HG02610 (cell line): ENCODE measurements around the gene INTS13.
"Not testable (repeated sequence)": the region's sequence is repeated elsewhere in the genome, so short reads cannot be mapped to it uniquely, and the experiment has no call there.

Experiments used
- ATAC-seq: cut with Tn5 transposase; IDR thresholded peaks from one replicate; pipeline ENCODE4 v1.9.1; 2021; ENCODE audit warnings: mild to moderate bottlenecking, moderate library complexity; ENCODE audit not compliant: unreplicated experiment

INTS13 gene, protein sequence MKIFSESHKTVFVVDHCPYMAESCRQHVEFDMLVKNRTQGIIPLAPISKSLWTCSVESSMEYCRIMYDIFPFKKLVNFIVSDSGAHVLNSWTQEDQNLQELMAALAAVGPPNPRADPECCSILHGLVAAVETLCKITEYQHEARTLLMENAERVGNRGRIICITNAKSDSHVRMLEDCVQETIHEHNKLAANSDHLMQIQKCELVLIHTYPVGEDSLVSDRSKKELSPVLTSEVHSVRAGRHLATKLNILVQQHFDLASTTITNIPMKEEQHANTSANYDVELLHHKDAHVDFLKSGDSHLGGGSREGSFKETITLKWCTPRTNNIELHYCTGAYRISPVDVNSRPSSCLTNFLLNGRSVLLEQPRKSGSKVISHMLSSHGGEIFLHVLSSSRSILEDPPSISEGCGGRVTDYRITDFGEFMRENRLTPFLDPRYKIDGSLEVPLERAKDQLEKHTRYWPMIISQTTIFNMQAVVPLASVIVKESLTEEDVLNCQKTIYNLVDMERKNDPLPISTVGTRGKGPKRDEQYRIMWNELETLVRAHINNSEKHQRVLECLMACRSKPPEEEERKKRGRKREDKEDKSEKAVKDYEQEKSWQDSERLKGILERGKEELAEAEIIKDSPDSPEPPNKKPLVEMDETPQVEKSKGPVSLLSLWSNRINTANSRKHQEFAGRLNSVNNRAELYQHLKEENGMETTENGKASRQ

DNA sequence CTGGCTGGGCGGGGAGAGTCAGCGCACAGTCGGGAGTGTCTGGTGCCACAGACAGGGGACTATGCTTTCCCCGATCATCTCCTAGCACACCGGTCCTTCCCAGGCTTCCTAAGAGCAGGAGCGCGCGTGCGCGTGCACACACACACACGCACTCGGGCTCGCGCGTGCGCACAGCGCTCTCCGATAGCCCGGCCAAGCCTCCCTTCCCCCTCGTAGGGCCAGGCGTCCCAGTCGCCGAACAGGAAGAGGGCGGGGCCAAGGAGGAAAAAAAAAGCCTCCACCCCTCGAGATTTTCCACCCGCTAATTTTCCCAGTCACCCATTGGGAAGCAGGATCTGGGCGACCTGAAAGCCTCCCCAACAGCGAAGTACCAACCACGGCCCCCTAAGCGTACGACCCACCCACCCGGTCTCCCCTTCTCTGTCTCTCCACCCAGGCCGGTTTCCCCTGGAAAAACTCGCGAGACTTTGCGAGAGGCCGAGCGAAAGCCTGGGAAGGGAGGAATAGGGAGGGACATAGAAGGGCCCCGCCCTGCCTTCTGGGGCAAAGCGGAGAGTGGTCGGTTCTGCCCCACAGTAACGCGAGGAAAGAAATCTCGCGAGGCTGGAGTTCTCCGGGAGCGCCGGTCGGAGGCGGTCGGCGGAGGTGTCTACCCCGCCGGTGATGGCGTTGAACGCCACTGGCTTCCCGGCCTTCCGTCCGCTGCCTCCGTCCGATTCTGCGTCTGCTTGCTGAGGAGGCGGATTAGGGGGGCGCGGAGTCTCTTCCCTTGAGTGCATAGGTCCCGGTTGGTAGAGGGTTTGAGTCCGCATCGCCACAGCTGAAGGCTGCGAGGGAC, at the start of gene INTS13, which contains the start of gene FGFR1OP2:
TSS of gene INTS13 (minus strand) at position 119 of the 838 bp plus-strand sequence. CDS start 1,178 bp downstream, outside the sequence.
TSS of gene FGFR1OP2 (plus strand) at position 608 of the 838 bp plus-strand sequence. CDS start 15,689 bp downstream, outside the sequence.
- ATAC-seq = peak; percentile 88

DNA sequence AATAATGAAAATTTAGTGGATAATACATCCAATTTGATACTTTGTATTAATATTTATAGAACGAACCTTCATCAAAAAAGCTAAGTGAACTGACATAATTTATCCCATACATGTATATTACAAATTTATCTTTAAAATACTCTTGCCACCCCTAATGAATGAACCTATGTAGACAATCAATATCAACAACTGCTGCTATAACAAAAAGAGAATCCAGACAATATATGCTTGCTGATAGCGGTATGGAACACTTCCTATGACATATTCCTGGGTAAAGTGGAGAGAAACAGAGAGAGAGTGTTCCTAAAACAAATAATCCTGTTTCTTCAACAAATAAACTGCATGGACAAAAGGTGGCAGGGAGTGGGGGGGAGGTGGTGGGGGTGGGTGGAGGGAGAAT, 45.1 kb upstream of the INTS13 start:
- ATAC-seq = no peak

- ATAC-seq = no peak
These were observed 42.0 kb upstream of the INTS13 start for GRCh38 chr12:26979733-26980132.

- no peak for ATAC-seq
These were observed 41.0 kb upstream of the INTS13 start for GRCh38 chr12:26978801-26979200.

DNA sequence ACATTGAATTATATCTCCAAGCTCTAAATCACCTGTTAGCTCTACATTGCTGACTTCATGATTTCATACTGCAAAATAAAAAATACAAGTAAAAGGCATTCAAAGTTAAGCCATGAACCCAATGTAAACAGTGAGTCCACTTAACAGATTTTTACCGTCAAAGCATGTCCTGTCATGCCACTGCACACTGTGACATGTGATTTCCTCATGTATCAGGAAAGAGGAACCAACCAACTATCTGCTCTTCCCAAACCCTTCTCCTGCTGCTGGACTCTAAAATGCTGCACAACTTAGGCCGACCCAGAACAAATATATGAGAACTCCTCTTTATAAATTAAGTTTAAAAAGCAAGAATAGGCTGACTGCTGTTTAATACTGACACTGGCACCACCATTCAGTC, 38.9 kb upstream of the INTS13 start:
- ATAC-seq = no peak

DNA sequence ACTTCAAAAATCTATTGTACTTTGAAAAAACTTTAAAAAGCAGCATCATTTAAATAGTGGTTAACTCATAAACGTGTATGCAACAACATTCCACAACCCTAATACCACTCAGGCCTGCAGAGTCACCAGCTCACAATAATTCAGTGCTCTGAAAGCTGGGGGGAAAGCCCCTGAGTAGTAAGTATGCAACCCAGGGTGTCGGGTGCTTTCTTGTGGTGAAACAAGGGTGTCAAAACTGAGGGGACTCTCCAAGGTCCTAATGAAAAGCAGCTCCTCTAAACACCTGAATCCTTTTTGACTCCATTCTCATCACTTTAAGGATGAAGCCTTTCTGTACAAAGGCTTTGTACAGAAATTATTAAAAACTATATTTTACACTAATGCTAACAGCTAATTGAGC, 34.2 kb upstream of the INTS13 start:
- peak; percentile 100 for ATAC-seq

- ATAC-seq = no peak
These were observed 32.4 kb upstream of the INTS13 start for GRCh38 chr12:26970136-26970535.

GRCh38 chr12:26966842-26967241, 29.1 kb upstream of the INTS13 start:
- ATAC-seq = no peak

DNA sequence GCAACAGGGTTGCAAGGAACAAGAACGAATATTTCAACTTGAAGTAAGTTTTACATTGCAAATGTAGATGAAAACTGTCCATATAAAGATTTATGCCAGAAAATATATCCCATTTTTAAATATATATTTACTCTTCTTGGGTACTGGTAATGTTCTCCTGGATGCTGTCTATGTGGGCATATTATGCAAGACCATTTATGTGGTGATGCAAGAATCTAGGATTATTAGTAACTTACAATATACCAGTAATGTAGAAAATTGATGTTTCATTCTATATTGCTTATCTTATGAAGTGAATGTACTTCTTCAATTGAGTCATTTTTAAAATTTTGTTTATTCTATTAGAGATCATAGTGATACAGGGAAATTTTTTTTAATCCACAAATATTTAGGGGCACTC, 25.6 kb upstream of the INTS13 start:
- ATAC-seq = no peak

DNA sequence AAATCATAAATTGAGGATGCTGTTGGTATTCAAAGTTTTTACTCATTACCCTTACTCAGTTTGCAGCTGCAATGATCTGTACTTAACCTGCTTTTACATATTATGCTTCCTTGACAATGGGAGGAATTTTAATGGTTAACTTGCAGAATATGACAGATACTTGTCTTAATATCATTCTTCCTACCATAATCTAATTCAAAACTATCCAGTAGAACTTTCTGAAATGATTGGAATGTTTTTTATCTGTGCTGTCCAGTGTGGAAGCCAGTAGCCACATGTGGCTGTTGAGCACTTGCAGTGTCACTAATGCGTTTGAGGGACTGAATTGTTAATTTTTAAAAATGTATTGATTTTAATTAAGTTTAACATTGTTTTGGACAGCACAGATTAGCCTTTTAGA, 24.0 kb upstream of the INTS13 start:
- ATAC-seq = no peak

DNA sequence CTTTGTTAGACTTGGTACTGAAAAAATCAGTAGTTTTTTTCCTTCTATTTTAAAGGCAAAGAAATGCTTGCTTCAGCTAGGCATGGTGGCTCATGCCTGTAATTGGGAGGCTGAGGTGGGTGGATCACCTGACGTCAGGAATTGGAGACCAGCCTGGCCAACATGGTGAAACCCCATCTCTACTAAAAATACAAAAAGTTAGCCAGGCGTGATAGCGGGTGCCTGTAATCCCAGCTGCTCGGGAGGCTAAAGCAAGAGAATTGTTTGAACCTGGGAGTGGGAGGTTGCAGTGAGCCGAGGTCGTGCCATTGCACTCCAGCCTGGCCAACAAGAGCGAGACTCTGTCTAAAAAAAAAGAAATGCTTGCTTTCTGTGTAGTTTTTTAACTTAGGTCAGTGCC, 23.6 kb upstream of the INTS13 start:
- not testable (repeated sequence) for ATAC-seq

DNA sequence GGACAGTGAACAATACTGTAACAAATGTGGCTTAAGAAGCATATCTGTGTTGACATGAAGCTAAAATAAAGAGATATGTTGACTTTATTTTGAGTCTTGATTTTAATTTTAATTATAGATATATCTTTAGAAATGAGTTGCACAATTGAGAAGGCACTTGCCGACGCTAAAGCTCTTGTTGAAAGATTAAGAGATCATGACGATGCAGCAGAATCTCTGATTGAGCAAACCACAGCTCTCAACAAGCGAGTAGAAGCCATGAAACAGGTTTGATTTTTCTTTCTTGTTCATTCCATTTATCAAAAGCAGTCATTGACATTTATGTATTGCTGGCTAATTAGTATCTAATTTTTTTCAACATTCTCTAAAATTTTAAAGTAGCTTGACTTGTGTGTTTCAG, 16.2 kb upstream of the INTS13 start:
- ATAC-seq = no peak

DNA sequence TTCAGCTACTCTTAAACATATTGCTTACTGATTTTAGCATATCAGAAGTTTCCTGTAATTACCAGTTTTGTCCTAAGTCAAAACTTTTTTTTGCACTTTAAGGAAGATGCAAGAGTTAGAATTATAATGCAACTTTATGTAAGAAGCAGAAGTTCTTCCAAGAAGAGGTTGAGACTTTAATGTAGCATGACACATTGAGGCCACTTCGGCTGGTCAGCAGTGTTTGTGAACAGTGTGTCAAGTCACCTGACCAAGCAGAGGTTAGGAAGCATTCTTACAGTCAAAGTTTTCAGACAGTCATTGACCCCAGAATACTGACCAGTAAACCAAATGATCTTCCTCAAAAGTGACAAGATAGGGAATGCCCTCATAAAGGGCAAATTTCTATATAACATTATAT, 15.7 kb upstream of the INTS13 start:
- ATAC-seq = no peak

DNA sequence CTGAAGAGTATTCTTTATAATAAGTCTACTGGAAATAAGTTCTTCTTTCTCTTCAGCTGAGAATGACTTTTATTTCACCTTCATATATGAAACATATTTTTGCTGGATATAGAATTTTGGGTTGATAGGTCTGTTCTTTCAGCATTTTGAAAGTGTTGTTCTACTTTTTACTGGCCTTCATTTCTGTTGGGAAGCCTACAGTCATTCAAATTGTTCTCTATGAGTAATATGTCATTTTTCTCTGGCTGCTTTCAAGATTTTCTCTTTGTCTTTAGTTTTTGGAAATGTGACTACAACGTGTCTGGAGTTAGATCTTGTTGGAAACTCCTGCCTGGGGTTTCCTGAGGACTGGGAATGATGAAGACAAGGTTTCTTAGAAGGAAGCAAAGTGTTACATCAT, 10.5 kb upstream of the INTS13 start:
- ATAC-seq = no peak

- ATAC-seq = no peak
These were observed 3.4 kb upstream of the INTS13 start for GRCh38 chr12:26941215-26941594.

DNA sequence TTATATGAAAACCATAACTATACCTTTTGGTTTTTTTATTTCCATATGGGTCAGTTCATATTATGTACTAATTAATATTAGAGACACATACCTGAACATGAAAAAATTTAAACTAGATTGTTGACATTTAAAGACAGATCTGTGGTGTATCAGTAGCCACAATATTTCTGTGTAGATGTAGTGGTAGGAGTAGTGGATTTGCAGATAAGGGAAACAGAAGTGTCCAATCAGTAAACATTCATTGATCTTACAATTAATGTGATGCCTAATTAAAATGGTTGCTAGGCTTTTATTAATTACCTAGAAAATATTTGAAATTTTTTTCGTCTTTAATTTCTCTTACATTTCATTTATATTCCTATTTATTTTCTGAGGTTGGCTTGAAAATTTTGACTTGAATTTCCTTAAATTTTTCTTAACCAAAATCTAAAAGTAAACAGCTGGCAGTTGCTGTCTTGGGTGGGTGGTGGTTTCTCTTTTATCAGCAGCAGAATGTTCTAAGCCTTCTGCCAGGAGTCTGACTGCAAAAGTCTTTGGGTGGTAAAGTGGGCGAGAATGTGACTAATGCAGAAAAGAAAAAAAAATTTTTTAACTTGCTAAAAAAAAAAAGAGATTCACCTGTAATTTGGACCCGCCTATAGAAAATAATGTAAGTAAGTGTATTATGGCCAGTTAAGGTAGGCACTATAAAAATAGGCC, 2.9 kb upstream of the INTS13 start:
- ATAC-seq = no peak

GRCh38 chr12:26939953-26940352, 2.2 kb upstream of the INTS13 start:
- ATAC-seq = no peak

DNA sequence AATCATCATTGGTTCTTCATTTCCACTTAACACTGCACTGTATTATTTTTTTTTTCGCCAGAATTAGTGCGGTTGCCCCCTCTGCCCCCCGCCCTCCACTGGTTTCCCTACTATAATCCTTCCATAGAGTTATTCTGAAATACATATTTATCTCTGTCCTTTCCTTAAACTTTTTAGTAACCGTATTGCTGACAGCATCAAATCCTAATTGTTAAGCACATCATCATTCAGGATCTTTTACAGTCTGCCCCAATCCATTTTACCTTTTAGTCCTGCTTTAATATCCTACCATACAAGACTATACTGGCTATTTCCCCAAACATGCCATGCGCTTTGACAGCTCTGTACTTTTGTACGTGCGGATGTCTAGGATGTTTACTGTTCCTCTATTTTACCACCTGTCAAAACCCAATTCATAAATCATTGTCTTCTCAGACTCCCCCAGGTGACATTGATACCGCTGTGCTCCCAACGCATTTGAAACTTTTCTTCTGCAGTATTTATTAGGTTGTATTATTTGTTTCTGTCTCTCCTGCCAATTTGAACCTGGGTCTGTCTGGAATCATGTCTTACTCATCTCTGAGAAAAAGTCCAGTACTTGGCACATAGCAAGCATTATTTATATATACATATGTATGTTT, 1.5 kb upstream of the INTS13 start:
- ATAC-seq = no peak

DNA sequence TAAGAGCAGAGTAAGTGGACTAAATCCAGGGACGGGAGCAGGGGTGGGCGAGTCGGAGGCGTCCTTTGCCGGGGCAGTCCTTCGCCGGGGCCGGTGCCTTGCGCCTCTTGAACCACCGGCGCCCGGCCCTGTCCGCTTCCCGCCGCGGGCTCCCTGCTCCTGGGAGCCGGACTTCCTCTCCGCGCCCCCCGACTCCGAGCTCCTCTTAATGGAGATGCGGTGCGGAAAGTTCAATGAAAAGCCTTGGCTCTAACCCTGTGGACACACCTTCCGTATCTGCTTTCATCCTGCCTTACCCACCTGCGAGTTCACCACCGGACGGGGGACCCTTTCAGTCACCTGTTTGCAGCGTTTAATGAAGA, 901 bp upstream of the INTS13 start:
- peak; percentile 9 for ATAC-seq

DNA sequence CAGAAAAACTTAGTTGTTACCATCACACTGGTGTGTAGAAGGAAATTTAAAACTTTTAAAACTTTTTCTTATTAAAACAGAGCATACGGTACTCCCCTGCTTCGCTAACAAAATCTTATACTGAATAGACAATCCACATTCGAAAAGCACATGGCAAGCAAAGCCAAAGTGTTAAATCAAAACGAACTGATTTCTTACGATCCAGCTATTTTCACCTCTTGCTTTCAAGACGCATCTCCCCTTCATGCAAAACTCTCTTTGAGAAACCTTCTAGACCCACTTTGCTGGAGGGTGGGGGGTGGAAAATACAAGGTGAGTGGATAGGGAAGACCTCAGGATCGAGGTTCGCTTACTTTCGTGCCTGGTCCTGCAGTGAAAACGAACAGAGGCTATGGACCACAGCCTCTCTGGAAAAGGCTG, 328 bp downstream of the INTS13 start:
- no peak for ATAC-seq
